Activated T-helper 2 cell treated with anti-CD3 and anti-CD28 coated beads, Interferon-gamma antibody, Interleukin-2, Interleukin-4, amounts not matched to agents 10 μg/mL and 5 μg/mL and 100 μg/mL, durations not matched to agents 14 hours and 24 hours and 36 hours (primary cell): Measurements from ENCODE around the gene IMPA2. TPM values are rescaled to one million over a fixed set of nuclear protein-coding genes. Genes with fewer than 3 reads are reported as not detected.
"Not testable (repeated sequence)": the region's sequence is repeated elsewhere in the genome, so short reads cannot be mapped to it uniquely, and the experiment has no call there.

Experiments
- DNase-seq: peaks from one replicate; pipeline ENCODE4 v3.0.0; 2021; ENCODE audit warnings: low spot score
- H3K27ac Mint-ChIP-seq: one replicate; pipeline ENCODE4 v1.8.0; 2021; ENCODE audit warnings: mixed read lengths
- H3K27me3 Mint-ChIP-seq: one replicate; pipeline ENCODE4 v1.8.0; 2021; ENCODE audit warnings: low read depth, mixed read lengths
- H3K36me3 Mint-ChIP-seq: one replicate; pipeline ENCODE4 v1.8.0; 2021; ENCODE audit warnings: low read depth, mixed read lengths
- H3K4me1 Mint-ChIP-seq: one replicate; pipeline ENCODE4 v1.8.0; 2021; ENCODE audit warnings: low read depth, mixed read lengths
- H3K4me3 Mint-ChIP-seq: one replicate; pipeline ENCODE4 v1.8.0; 2021; ENCODE audit warnings: low read depth, mild to moderate bottlenecking, moderate library complexity, mixed read lengths
- H3K9me3 Mint-ChIP-seq: one replicate; pipeline ENCODE4 v1.8.0; 2021; ENCODE audit warnings: mixed read lengths
- intact Hi-C: fragments of 100-400 bp; cut with micrococcal nuclease; formaldehyde crosslinking; loops from one replicate; pipeline ENCODE4 v1.15.1; 2023
- total RNA-seq: library from RNA; stranded (reverse); gene quantifications from 2 replicates; pipeline ENCODE4 v1.2.3, GENCODE V29; 2022

The IMPA2 gene
- total RNA-seq, 1 donor from 2014 or later = 22.2 TPM

DNA sequence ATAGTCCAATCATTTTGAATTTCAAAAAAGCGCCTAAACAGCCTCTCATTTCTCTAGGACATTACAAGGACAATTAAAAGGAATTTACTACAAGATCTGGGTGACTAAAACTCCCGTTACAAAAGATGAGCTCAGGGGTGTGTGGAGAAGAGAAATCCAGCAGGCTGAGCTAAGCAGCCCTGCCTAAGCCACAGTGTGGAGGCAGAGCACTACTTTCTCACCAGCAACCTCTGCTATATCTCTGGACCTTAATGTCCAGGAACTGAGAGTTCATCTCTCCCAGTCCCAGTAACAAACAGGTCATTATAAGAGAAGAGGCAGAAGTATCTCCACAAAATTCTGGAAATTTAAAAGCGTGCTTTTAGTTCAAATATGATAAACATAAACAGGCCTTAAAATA is 93.4 kb downstream of the IMPA2 start:
- H3K4me1 Mint-ChIP-seq = no peaks in the 10 kb centered on the region
- intact Hi-C loops = no loop called here
- H3K27me3 Mint-ChIP-seq = peaks cover 51% of the 10 kb centered on the region
- no peaks in the 10 kb centered on the region for H3K36me3 Mint-ChIP-seq
- no peak for DNase-seq
- H3K9me3 Mint-ChIP-seq = no peaks in the 10 kb centered on the region
- H3K4me3 Mint-ChIP-seq = no peak overlapping the region
- no peak overlapping the region for H3K27ac Mint-ChIP-seq

DNA sequence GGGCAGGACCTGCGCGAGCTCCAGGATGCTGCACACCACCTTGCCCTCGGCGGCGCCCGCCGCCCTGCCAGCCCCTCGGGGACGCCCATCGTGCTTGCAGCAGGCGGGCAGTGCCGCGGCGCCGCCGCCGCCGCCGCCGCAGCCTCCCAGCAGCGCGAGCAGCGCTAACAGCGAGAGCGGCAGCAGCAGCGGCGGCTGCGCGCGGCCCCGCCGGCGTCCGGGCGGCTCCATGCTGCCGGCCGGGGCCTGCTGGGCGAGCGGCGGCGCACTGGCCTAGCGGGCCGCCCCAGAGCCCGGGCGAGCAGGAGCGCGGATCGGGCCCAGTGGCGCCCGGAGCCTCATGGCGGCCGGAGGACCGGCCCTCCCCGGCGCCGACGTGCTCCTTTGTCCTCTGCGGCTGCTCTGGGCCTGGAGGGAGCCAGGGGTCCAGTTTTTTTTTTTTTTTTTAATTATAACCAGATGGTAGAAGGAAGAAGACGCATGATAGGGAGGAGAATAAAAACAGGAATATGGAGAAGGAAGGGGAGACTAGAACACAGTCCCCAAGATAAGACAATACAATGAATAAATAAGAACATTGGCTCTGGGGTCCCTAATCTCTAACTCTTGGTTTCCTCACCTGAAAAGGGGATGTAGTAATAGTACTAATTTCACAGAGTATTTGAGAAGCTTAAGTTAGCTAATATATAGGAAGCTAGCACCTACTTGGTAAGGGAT is 95.3 kb downstream of the IMPA2 start:
- Mint-ChIP-seq H3K4me3 (no peak overlapping the region), H3K36me3 (no peaks in the 10 kb centered on the region), H3K27ac (no peak overlapping the region), H3K27me3 (peaks cover 46% of the 10 kb centered on the region), H3K4me1 (no peaks in the 10 kb centered on the region), H3K9me3 (no peaks in the 10 kb centered on the region)
- no peak for DNase-seq
- intact Hi-C loops = no loop called here

DNA sequence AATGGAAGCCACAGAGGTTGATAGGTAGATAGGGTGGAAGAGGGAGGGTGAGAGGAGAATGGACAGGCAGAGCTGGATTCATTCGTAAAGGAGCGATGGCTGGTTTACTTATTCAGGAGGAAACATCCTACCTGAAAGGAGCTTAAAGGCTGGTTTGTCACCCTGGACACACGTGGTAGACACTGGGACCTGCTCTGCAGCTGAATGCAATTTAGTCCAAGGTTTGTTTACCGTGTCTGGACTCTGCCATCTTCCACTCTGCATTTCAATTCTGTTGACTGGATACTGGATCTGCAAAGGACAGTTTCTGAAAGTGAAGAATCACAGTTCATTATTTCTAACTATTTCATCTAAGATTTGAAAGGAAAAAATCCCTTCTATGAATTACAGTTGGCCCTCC is 96.7 kb downstream of the IMPA2 start:
- H3K36me3 Mint-ChIP-seq, H3K27ac Mint-ChIP-seq, H3K9me3 Mint-ChIP-seq, intact Hi-C loops, DNase-seq, H3K4me1 Mint-ChIP-seq, H3K4me3 Mint-ChIP-seq: not testable (repeated sequence)
- H3K27me3 Mint-ChIP-seq = peaks cover 42% of the 10 kb centered on the region

DNA sequence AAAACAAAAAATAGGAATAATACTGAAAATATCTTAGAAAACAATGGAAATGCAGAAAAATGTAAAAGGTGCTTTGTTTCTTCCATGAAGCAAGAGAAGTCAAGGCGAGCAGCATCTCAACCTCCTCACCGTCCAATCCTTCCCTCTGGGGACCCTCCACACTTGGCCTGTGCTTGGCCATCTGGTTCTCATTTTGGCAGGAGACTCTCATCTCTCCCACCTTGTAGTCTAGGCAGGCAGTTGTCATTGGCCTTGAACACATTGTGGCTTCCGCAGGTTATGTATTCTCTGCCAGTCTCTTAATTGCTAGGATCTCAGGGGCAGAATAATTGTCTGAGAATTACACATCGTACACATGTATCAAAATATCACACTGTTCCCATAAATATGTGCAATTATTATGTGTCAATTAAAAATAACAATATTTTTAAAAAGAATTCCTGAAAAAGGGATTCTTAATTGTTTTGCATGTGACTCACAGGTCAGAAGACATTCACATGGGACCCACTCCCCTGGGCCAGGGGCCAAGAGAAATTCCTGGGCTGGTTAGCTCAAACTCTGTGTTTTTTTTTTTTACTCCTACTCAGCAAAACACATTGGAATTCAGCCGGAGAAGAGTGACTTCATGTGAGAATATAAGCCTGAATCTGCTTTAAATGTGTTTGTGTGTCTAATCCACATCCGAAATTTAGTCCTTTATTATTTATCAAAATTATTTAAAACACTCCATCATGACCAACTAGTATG is 98.4 kb downstream of the IMPA2 start:
- Mint-ChIP-seq H3K27ac (no peak overlapping the region), H3K36me3 (no peaks in the 10 kb centered on the region), H3K4me3 (no peak overlapping the region), H3K27me3 (peaks cover 39% of the 10 kb centered on the region), H3K9me3 (no peaks in the 10 kb centered on the region), H3K4me1 (no peaks in the 10 kb centered on the region)
- no peak for DNase-seq
- intact Hi-C loops = no loop called here

Other genes with a start within 250 kb of the IMPA2 start
- 27.3 and 28.3 TPM in 2 replicates for gene CHMP1B, start 130.1 kb upstream of the IMPA2 start, total RNA-seq
- 37.5 and 40.6 TPM in 2 replicates for gene MPPE1, start 73.2 kb upstream of the IMPA2 start, total RNA-seq
- not detected in 2 replicates for gene ANKRD62, start 112.3 kb downstream of the IMPA2 start, total RNA-seq